ENCODE results near the gene CTAGE8. TPM values are rescaled to one million over a fixed set of nuclear protein-coding genes. Genes with fewer than 3 reads are reported as not detected.
"Not testable (repeated sequence)": the region's sequence is repeated elsewhere in the genome, so short reads cannot be mapped to it uniquely, and the experiment has no call there.

The CTAGE8 gene
- total RNA-seq, 5 donors from 2014 or later (not counting 1 experiment from before 2014, with no cell fraction given): 0.66 to 1.2 TPM; not detected in 3

GRCh38 chr7:144220531-144220930 is 48.6 kb downstream of the CTAGE8 start:
- H3K27me3 Mint-ChIP-seq; CTCF ChIA-PET; ATAC-seq (replicated peaks in 1 of 4); H3K4me3 ChIP-seq (ENCODE audit: control insufficient read depth in 1 of 2, extremely low read depth in 1 of 2, low read length in 1 of 2); H3K9me3 Mint-ChIP-seq; H3K9me3 ChIP-seq; H3K36me3 Mint-ChIP-seq; H3K27ac ChIP-seq (ENCODE audit: low read length); DNase-seq; H3K4me1 ChIP-seq (ENCODE audit: control insufficient read depth in 1 of 2, extremely low read depth in 1 of 2, insufficient read depth in 2 of 2, low read length in 2 of 2); H3K27me3 ChIP-seq (replicated peaks in 1 of 2; ENCODE audit: control insufficient read depth in 2 of 2, extremely low read depth in 1 of 2, insufficient read depth in 2 of 2, low read length in 1 of 2); H3K4me3 Mint-ChIP-seq; H3K27ac Mint-ChIP-seq; POLR2A ChIA-PET; H3K36me3 ChIP-seq (ENCODE audit: control insufficient read depth in 2 of 2, extremely low read depth in 1 of 2, insufficient read depth in 1 of 2, low read length in 1 of 2); H3K4me1 Mint-ChIP-seq: not testable (repeated sequence)

GRCh38 chr7:144219149-144219548 is 49.9 kb downstream of the CTAGE8 start:
- H3K27ac ChIP-seq (ENCODE audit: low read length); H3K4me1 Mint-ChIP-seq; H3K4me3 Mint-ChIP-seq; CTCF ChIA-PET; H3K27me3 Mint-ChIP-seq; H3K4me1 ChIP-seq (ENCODE audit: control insufficient read depth in 1 of 2, extremely low read depth in 1 of 2, insufficient read depth in 2 of 2, low read length in 2 of 2); DNase-seq; H3K27me3 ChIP-seq (replicated peaks in 1 of 2; ENCODE audit: control insufficient read depth in 2 of 2, extremely low read depth in 1 of 2, insufficient read depth in 2 of 2, low read length in 1 of 2); H3K9me3 Mint-ChIP-seq; H3K36me3 ChIP-seq (ENCODE audit: control insufficient read depth in 2 of 2, extremely low read depth in 1 of 2, insufficient read depth in 1 of 2, low read length in 1 of 2); H3K9me3 ChIP-seq; H3K27ac Mint-ChIP-seq; H3K36me3 Mint-ChIP-seq; H3K4me3 ChIP-seq (ENCODE audit: control insufficient read depth in 1 of 2, extremely low read depth in 1 of 2, low read length in 1 of 2); POLR2A ChIA-PET: not testable (repeated sequence)
- peak in 3 of 4 experiments; percentile 26 to 53 (median 36) for ATAC-seq (replicated peaks in 1 of 4)
- WGBS (ENCODE audit: insufficient coverage): no CpG with 5 or more reads among the region's 4 CpGs

DNA sequence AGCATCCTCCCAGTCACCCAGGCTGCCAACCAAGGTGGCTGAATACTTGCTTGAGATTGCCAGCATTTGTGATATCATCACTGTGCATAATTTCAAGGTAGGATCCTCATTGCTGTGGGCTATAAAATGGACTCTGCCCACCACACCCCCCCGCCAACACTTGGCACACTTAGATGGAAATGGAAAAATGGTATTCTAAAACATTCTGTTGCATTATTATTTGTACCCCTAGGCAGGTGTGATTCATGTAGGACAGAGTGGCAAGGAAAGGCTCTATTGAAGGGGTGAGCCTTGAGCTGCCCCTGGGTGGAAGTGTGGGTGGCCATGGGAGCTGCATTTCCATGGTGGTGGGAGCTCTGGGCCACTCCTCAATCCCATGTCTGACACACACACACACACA is 50.5 kb downstream of the CTAGE8 start:
- DNase-seq; H3K4me1 ChIP-seq (ENCODE audit: control insufficient read depth in 1 of 2, extremely low read depth in 1 of 2, insufficient read depth in 2 of 2, low read length in 2 of 2); H3K27me3 Mint-ChIP-seq; ATAC-seq (replicated peaks in 1 of 4); H3K9me3 Mint-ChIP-seq; H3K4me3 ChIP-seq (ENCODE audit: control insufficient read depth in 1 of 2, extremely low read depth in 1 of 2, low read length in 1 of 2); H3K4me3 Mint-ChIP-seq; H3K9me3 ChIP-seq; H3K36me3 Mint-ChIP-seq; H3K27ac Mint-ChIP-seq; POLR2A ChIA-PET; H3K36me3 ChIP-seq (ENCODE audit: control insufficient read depth in 2 of 2, extremely low read depth in 1 of 2, insufficient read depth in 1 of 2, low read length in 1 of 2); H3K4me1 Mint-ChIP-seq; CTCF ChIA-PET; H3K27ac ChIP-seq (ENCODE audit: low read length); H3K27me3 ChIP-seq (replicated peaks in 1 of 2; ENCODE audit: control insufficient read depth in 2 of 2, extremely low read depth in 1 of 2, insufficient read depth in 2 of 2, low read length in 1 of 2): not testable (repeated sequence)
- no CpG with 5 or more reads among the region's 1 CpG for whole genome bisulfite sequencing (ENCODE audit: insufficient coverage)

DNA sequence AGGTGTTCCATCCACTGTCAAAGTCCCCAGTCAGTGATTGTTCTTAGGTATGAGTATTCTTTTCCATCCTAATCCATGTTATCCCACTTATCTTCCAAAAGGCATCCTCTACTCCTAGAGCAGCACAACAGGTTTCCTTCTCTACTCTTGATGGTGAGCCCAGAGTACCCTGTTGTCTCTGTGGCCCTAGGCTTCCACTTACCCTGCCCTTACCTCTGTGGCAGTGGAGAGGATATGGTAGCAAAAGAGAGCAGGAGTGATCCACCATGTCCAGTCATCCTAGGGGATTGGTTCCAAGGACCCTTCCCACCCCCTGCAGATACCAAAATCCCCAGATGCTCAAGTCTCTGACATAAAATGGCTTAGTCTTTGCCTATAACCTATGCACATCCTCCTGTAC is 51.9 kb downstream of the CTAGE8 start:
- H3K27me3 ChIP-seq (replicated peaks in 1 of 2; ENCODE audit: control insufficient read depth in 2 of 2, extremely low read depth in 1 of 2, insufficient read depth in 2 of 2, low read length in 1 of 2); H3K4me1 ChIP-seq (ENCODE audit: control insufficient read depth in 1 of 2, extremely low read depth in 1 of 2, insufficient read depth in 2 of 2, low read length in 2 of 2); H3K4me3 ChIP-seq (ENCODE audit: control insufficient read depth in 1 of 2, extremely low read depth in 1 of 2, low read length in 1 of 2); DNase-seq; H3K9me3 Mint-ChIP-seq; H3K27ac ChIP-seq (ENCODE audit: low read length); H3K36me3 ChIP-seq (ENCODE audit: control insufficient read depth in 2 of 2, extremely low read depth in 1 of 2, insufficient read depth in 1 of 2, low read length in 1 of 2); H3K9me3 ChIP-seq; CTCF ChIA-PET; H3K4me3 Mint-ChIP-seq; H3K27ac Mint-ChIP-seq; POLR2A ChIA-PET; H3K36me3 Mint-ChIP-seq; H3K27me3 Mint-ChIP-seq; H3K4me1 Mint-ChIP-seq: not testable (repeated sequence)
- peak in 1 of 4 experiments; percentile 31 for ATAC-seq (replicated peaks in 1 of 4)

Other genes starting within 250 kb of the CTAGE8 start
- not detected for gene OR2A5, start 220.3 kb downstream of the CTAGE8 start, total RNA-seq
- gene OR2A25, start 199.5 kb downstream of the CTAGE8 start, total RNA-seq: not detected
- gene OR2A12, start 183.0 kb downstream of the CTAGE8 start, total RNA-seq: not detected
- not detected for gene OR2A2, start 159.7 kb downstream of the CTAGE8 start, total RNA-seq
- gene OR2A14, start 146.1 kb downstream of the CTAGE8 start, total RNA-seq: not detected
- gene CTAGE4, start 85.8 kb downstream of the CTAGE8 start, total RNA-seq: 1 to 10 TPM in 3 of 5 donors, under 1 TPM in 2; 0.41 to 2.2 (median 1.0) TPM
- 1 to 10 TPM in 4 of 5 donors, under 1 TPM in 1; 0.98 to 2.5 (median 1.7) TPM for gene ARHGEF35, start 73.5 kb downstream of the CTAGE8 start, total RNA-seq
- gene OR2A42, start 29.7 kb downstream of the CTAGE8 start, total RNA-seq: under 1 TPM in 2 of 5 donors, not detected in 3; 0.09 to 0.13 TPM
- gene OR2A7, start 4.5 kb downstream of the CTAGE8 start, total RNA-seq: 1 to 10 TPM; 1.5 to 5.6 (median 2.5) TPM
- gene OR2A1, start 43.1 kb upstream of the CTAGE8 start, total RNA-seq: not detected
- gene ARHGEF5, start 86.1 kb upstream of the CTAGE8 start, total RNA-seq: 1 to 10 TPM; 4.9 to 8.4 (median 5.9) TPM
- not detected for gene NOBOX, start 134.4 kb upstream of the CTAGE8 start, total RNA-seq